Natural killer cell treated with Interleukin-12 subunit alpha and Interleukin-12 subunit beta and Interleukin-15 and Interleukin-18, amount 100 ng/mL, for 72 hours (primary cell): Measurements from ENCODE around the gene OTUB1. TPM values are rescaled to one million over a fixed set of nuclear protein-coding genes. Genes with fewer than 3 reads are reported as not detected.
A peak's percentile ranks its signal among the peaks of the same experiment; 100 is the strongest.
"Not testable (repeated sequence)": the region's sequence is repeated elsewhere in the genome, so short reads cannot be mapped to it uniquely, and the experiment has no call there.

Source experiments
- ATAC-seq, 2 donors: fragments of 150-1000 bp; cut with Tn5 transposase in 1 of 2; sonication (Bioruptor Pico), chemical (Tn5 transposase) in 1 of 2; 2 replicates each; pipeline ENCODE4 v1.10.0; 2021
- DNase-seq: peaks from one replicate; pipeline ENCODE4 v3.0.0; 2022; ENCODE audit warnings: low spot score
- H3K27ac Mint-ChIP-seq, 2 donors: 1 replicate in 1 of 2; 2 replicates in 1 of 2; pipeline ENCODE4 v1.8.0; 2022; ENCODE audit warnings: mixed read lengths in 2 of 2, mild to moderate bottlenecking in 1 of 2, moderate library complexity in 1 of 2
- H3K27me3 Mint-ChIP-seq, 2 donors: 1 replicate in 1 of 2; 2 replicates in 1 of 2; pipeline ENCODE4 v1.8.0; 2022; ENCODE audit warnings: mixed read lengths in 2 of 2
- H3K36me3 Mint-ChIP-seq: one replicate; pipeline ENCODE4 v1.8.0; 2022; ENCODE audit warnings: mixed read lengths
- H3K4me1 Mint-ChIP-seq, 2 donors: 1 replicate in 1 of 2; 2 replicates in 1 of 2; pipeline ENCODE4 v1.8.0; 2022; ENCODE audit warnings: low read depth in 2 of 2, mixed read lengths in 2 of 2, mild to moderate bottlenecking in 1 of 2
- H3K4me3 Mint-ChIP-seq: one replicate; pipeline ENCODE4 v1.8.0; 2022; ENCODE audit warnings: mixed read lengths
- H3K9me3 Mint-ChIP-seq: 2 replicates; pipeline ENCODE4 v1.8.0; 2022; ENCODE audit warnings: mixed read lengths
- total RNA-seq, 2 donors: library from RNA; stranded (reverse); gene quantifications; one replicate each; pipeline ENCODE4 v1.2.3, GENCODE V29; 2022

OTUB1 gene
- total RNA-seq, 2 donors from 2014 or later: 87.8 to 96.6 TPM

DNA sequence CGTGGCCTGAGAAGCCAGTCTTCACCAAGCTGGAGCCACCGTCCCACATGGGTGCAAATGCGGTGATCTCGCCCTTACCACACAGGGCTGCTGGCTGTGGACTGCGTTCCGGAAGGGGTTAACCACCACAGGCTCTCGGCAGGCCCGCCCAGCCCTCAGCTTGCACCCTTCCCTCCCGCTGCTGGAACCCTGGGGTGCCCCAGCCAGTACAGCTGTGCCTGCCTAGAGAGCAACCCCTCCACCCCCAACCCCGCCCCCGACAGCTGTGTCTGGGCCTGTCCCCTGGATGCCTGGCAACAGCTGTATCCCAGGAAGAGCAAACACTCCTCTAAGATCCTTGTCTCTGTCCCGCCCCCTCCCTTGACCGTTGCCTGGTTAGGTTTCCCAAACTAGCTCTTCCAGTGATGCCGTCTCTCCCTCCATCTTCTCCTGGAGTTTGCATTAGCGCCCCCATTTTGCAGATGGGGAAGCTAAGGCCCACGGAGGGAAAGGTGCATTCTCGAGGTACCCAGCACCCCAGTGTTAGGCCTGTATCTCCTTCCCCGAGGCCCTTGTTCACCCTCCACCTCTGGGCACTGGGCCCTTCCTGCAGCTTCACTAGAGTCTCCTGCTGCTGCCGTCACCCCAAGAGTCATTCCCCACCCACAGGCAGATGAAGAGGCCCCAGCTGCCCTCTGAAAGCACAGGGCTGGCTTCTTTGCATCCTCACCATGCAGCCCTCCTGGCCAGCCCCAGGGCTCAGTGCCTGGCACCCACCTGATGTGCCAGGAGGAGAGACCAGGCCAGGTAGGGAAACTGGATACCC lies 24.4 kb upstream of the OTUB1 start:
- Mint-ChIP-seq H3K4me3 (peak overlapping the region; percentile 39), H3K4me1 (peaks cover 15 to 17% of the 10 kb centered on the region in 2 donors), H3K27me3 (no peaks in the 10 kb centered on the region), H3K9me3 (no peaks in the 10 kb centered on the region), H3K36me3 (no peaks in the 10 kb centered on the region), H3K27ac (peak overlapping the region in 1 of 2 donors; percentile 68)
- DNase-seq (peak; percentile 76), ATAC-seq (peak; percentile 88 to 91)

DNA sequence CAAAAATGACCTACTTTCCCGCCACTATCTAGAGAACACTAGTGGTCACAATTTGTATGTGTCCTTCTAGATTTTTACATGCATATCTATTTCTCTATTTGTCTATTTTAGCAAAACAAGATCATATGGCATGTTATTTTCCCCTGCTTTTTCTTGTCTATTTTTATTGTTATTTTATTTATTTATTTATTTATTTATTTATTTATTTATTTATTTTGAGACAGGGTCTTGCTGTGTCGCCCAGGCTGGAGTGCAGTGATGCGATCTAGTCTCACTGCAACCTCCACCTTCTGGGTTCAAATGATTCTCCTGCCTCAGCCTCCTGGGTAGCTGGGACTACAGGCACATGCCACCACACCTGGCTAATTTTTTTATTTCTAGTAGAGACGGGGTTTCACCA lies 22.3 kb upstream of the OTUB1 start:
- not testable (repeated sequence) for H3K27ac Mint-ChIP-seq

DNA sequence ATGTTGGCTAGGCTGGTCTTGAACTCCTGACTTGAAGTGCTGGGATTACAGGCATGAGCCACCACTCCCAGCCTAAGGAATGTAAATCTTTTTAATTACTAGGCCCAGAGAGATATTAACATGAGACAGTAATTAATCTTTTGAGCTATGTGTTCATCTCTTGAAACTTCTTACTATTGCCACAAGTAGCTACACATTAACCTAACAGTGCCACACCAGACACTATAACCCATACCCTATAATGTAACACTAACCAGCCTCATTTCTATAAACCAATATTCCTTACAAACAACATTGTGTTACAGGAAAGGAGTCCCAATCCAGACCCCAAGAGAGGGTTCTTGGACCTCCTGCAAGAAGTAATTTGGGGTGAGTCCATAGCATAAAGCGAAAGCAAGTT lies 19.8 kb upstream of the OTUB1 start:
- H3K36me3 Mint-ChIP-seq: no peaks in the 10 kb centered on the region
- H3K27me3 Mint-ChIP-seq: peaks cover 0 to 3% of the 10 kb centered on the region in 2 donors
- no peak overlapping the region for H3K4me3 Mint-ChIP-seq
- H3K4me1 Mint-ChIP-seq: peaks cover 6 to 7% of the 10 kb centered on the region in 2 donors
- DNase-seq (no peak), ATAC-seq (no peak)
- no peak overlapping the region for H3K27ac Mint-ChIP-seq
- H3K9me3 Mint-ChIP-seq: no peaks in the 10 kb centered on the region

More for the DNA sequence above, 22.3 kb upstream of the OTUB1 start:
- H3K4me3 Mint-ChIP-seq, ATAC-seq, H3K9me3 Mint-ChIP-seq, H3K36me3 Mint-ChIP-seq, H3K27me3 Mint-ChIP-seq, DNase-seq: not testable (repeated sequence)
- peaks cover 15 to 17% of the 10 kb centered on the region in 2 donors for H3K4me1 Mint-ChIP-seq

DNA sequence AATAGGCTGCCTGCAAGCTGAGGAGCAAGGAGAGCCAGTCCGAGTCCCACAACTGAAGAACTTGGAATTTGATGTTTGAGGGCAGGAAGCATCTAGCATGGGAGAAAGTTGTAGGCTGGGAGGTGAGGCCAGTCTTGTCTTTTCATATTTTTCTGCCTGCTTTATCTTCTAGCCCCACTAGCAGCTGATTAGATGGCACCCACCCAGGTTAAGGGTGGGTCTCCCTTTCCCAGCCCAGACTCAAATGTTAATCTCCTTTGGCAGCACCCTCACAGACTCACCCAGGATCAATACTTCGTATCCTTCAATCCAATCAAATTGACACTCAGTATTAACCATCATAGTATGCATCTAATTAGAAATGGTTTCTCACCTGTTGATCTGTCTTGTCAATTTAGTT lies 16.8 kb upstream of the OTUB1 start:
- Mint-ChIP-seq H3K27me3 (peaks cover 0 to 3% of the 10 kb centered on the region in 2 donors), H3K9me3 (no peaks in the 10 kb centered on the region), H3K36me3 (no peaks in the 10 kb centered on the region), H3K4me3 (no peak overlapping the region), H3K27ac (no peak overlapping the region), H3K4me1 (peaks cover 6 to 8% of the 10 kb centered on the region in 2 donors)
- ATAC-seq (no peak), DNase-seq (no peak)

DNA sequence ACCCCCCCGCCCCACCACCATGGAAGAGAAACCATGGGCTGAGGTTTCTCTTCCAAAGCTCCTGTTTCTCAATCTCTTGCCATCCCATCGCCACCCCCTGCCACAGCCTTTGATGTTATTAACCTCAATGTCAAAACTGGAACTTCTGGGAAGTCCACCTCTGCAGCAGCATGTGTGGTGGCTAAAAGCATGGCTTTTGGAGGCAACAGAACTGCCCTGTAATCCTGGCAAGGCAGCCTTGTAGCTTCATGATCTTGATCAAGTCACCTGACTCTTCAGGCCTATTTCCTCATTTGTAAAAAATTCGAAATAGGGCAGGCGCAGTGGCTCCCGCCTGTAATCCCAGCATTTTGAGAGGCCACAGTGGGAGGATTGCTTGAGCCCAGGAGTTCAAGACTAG lies 15.3 kb upstream of the OTUB1 start:
- H3K4me1 Mint-ChIP-seq: peaks cover 9 to 11% of the 10 kb centered on the region in 2 donors
- H3K36me3 Mint-ChIP-seq: peaks cover 2% of the 10 kb centered on the region
- no peak overlapping the region for H3K4me3 Mint-ChIP-seq
- peaks cover 0 to 3% of the 10 kb centered on the region in 2 donors for H3K27me3 Mint-ChIP-seq
- no peak for DNase-seq
- H3K27ac Mint-ChIP-seq: no peak overlapping the region
- H3K9me3 Mint-ChIP-seq: no peaks in the 10 kb centered on the region
- ATAC-seq: no peak

DNA sequence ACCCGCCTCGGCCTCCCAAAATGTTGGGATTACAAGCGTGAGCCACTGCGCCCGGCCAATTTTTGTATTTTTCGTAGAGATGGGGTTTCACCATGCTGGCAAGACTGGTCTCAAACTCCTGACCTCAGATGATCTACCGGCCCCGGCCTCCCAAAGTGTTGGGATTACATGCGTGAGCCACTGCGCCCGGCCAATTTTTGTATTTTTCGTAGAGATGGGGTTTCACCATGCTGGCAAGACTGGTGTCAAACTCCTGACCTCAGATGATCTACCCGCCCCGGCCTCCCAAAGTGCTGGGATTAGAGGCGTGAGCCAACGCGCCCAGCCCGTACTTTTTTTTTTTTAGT lies 12.4 kb upstream of the OTUB1 start:
- not testable (repeated sequence) for H3K9me3 Mint-ChIP-seq, ATAC-seq, DNase-seq, H3K27me3 Mint-ChIP-seq, H3K36me3 Mint-ChIP-seq
- Mint-ChIP-seq H3K27ac (peak overlapping the region; percentile 95 to 99), H3K4me3 (peak overlapping the region; percentile 99), H3K4me1 (peaks cover 23% of the 10 kb centered on the region in 2 donors)

DNA sequence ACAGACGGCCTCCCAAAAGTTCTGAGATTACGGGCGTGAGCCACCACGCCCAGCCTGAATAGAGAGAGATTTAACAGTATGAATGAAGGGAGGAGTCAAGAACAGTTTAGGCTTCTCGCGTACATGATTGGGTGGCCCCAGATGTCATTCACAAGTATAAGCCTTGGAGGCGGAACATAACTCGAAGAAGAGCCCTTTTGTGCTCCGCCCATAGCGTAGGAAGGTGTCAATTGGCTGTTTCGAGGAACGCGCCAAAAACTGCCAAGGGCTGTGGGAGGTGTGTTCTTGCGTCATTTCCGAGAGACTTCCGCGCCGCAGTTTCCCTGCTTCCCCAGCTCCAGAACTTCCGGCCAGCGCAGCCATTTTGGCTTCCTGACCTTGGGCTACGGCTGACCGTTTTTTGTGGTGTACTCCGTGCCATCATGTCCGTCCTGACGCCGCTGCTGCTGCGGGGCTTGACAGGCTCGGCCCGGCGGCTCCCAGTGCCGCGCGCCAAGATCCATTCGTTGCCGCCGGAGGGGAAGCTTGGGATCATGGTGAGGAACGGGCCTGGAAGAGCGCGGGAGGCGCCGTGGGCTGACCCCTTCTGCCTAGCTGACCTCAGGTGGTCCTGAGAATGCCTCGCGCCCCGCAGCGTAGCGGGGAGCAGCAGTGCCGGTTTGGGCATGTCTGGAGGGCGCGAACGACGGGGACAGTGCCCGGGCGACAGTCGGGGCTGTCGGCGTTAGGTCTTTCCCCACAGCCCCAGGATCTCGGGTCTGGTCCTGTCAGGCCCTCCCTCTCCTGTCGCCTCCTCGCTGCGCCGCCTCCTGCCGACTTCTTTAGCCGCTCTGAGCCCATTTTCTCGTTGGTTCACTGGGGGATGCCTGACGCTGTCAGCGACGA lies 11.7 kb upstream of the OTUB1 start, which contains the start of gene COX8A:
Gene COX8A (plus strand): TSS at position 362 of the 885 bp plus-strand sequence. CDS start 61 bp downstream, at position 423.
- Mint-ChIP-seq H3K27ac (peak within 1 kb of the TSS; percentile 95 to 99), H3K36me3 (peaks cover 9% of the 10 kb centered on the region), H3K27me3 (no peaks in the 10 kb centered on the region), H3K4me1 (peaks cover 23% of the 10 kb centered on the region in 2 donors), H3K4me3 (peak within 1 kb of the TSS; percentile 99), H3K9me3 (no peaks in the 10 kb centered on the region)
- ATAC-seq: peak; percentile 99 to 100
- peak; percentile 98 for DNase-seq

DNA sequence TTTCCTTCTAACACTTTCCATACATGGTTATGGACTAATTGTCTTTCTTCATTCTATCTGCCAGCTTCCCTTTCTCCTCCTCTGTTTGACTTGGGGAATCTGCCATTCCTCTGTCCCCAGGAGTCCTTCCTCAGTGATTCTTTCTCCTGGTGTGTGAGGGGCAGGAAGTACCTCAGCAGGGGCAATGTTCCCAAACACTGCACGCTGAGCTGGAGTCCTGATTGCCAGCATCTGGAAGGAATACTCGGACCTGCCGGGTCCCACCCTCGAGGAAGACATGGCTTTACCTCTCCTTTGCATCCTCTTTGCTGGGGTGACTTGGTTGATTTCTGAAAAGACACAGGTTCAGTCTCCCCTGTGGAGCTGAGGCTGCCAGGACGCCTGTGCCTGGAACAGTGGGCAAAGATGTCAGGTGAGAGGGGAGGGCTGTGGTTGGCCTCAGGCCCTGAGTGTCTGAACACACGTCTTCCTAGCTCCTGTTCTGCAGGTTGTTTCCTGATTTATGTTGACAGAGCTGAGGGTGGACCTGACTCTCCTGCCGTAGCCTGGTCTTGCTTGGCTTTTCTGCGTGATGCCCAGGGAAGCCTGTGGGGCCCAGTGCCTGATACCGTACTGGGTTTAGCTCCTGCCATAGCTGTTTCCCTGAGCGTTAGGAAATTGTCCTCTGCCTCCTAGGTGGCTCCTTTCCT lies 7.5 kb upstream of the OTUB1 start:
- Mint-ChIP-seq H3K4me1 (peaks cover 17 to 22% of the 10 kb centered on the region in 2 donors), H3K36me3 (peaks cover 9% of the 10 kb centered on the region), H3K9me3 (no peaks in the 10 kb centered on the region), H3K4me3 (no peak overlapping the region), H3K27ac (peak overlapping the region in 1 of 2 donors; percentile 46), H3K27me3 (no peaks in the 10 kb centered on the region)
- ATAC-seq (no peak), DNase-seq (no peak)

DNA sequence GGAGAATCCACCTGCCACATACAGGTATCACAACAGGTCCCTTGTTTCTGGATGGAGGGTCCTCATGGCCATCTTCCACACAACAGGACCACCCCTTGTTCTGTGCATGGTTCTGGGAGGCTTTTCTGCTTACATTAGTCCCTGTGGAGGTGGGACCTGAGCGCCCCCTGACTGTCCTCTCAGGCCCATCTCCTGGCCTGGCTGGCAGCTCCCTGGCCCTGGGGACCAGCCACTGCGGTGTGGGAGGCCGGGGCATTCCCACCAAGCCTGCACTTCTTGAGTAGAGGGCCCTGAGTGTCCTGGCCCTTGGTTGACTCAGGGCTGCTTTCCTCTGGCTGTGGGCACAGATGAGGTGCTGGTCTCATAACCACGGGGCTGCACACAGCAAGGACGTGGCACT lies 6.8 kb upstream of the OTUB1 start:
- no peak overlapping the region for H3K4me3 Mint-ChIP-seq
- DNase-seq (no peak), ATAC-seq (no peak)
- H3K27ac Mint-ChIP-seq: no peak overlapping the region
- no peaks in the 10 kb centered on the region for H3K9me3 Mint-ChIP-seq
- peaks cover 9% of the 10 kb centered on the region for H3K36me3 Mint-ChIP-seq
- peaks cover 17 to 18% of the 10 kb centered on the region in 2 donors for H3K4me1 Mint-ChIP-seq
- H3K27me3 Mint-ChIP-seq: no peaks in the 10 kb centered on the region

DNA sequence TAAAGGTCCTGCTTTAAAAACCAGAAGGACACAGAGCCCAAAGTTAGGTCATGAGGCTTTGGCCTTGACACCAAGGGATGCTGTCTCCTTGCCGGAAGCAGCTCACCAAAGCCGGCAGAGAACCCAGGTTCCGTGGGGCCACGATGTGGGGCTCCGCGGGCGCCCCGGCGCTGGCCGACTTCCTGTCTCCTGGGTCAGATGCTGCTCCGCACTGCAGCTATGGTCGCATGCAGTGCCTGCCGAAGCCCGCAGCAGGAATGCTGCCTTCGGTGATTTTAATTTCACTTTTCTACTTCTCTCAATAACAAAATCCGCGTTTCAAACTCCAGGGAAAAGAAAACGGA lies 454 bp upstream of the OTUB1 start:
- peak overlapping the region; percentile 96 to 99 for H3K27ac Mint-ChIP-seq
- H3K9me3 Mint-ChIP-seq: no peaks in the 10 kb centered on the region
- H3K4me3 Mint-ChIP-seq: peak overlapping the region; percentile 97
- peaks cover 12 to 24% of the 10 kb centered on the region in 2 donors for H3K4me1 Mint-ChIP-seq
- ATAC-seq (peak; percentile 84 to 89), DNase-seq (peak; percentile 69)
- H3K27me3 Mint-ChIP-seq: no peaks in the 10 kb centered on the region
- H3K36me3 Mint-ChIP-seq: no peaks in the 10 kb centered on the region

DNA sequence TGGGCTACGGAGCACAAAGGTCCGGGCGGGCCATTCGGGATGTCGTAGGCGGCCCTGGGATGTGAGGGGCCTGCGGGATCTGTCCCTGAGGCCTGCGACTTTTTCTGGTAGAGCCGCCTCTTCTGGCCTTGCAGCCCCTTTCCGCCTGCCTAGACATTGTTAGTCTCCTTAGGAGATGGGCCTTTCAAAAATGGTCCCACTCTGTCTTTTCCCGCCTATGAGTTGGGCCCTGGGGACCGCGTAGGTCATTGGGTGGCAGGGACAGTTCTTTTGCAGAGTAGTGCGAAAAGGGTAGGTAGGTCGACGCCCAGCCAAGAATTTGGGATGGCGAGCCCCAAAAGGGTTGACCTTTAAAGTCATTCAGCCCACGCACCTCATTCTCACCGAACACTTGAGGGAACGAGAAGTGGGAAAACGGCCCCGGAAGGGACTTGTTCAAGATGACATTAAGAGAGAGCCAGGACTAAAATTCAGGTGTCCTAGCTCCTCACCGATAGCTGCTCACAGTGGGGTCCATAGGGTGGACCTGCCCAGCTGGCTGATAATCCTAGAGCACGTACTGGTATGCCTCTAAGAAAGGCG lies 785 bp downstream of the OTUB1 start:
- H3K4me3 Mint-ChIP-seq: peak overlapping the region; percentile 68
- ATAC-seq: no peak
- no peaks in the 10 kb centered on the region for H3K9me3 Mint-ChIP-seq
- no peak overlapping the region for H3K27ac Mint-ChIP-seq
- H3K27me3 Mint-ChIP-seq: no peaks in the 10 kb centered on the region
- no peak for DNase-seq
- peaks cover 5% of the 10 kb centered on the region for H3K36me3 Mint-ChIP-seq
- peaks cover 12 to 28% of the 10 kb centered on the region in 2 donors for H3K4me1 Mint-ChIP-seq

DNA sequence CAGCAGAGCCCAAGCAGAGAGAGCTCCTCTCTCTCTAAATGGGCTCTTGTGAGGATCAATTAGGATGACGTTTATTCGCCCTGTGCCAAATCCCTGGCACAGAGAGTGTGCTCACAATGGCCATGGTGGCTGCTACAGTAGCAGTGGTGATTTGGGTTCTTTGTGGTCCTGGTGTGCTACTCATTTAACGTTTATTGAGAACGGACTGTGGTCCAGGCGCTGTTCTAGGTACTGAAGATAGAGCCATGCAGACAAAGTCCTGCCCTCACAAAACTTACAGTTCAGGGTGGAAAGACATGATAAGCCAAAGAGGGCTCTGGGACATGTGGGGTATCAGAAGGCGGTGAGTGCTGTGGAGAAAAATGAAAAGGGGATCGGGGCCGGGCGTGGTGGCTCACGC lies 5.3 kb downstream of the OTUB1 start:
- H3K4me1 Mint-ChIP-seq: peaks cover 5 to 24% of the 10 kb centered on the region in 2 donors
- DNase-seq: no peak
- no peak overlapping the region for H3K27ac Mint-ChIP-seq
- H3K9me3 Mint-ChIP-seq: no peaks in the 10 kb centered on the region
- no peaks in the 10 kb centered on the region for H3K27me3 Mint-ChIP-seq
- no peak for ATAC-seq
- no peak overlapping the region for H3K4me3 Mint-ChIP-seq
- H3K36me3 Mint-ChIP-seq: peaks cover 5% of the 10 kb centered on the region

DNA sequence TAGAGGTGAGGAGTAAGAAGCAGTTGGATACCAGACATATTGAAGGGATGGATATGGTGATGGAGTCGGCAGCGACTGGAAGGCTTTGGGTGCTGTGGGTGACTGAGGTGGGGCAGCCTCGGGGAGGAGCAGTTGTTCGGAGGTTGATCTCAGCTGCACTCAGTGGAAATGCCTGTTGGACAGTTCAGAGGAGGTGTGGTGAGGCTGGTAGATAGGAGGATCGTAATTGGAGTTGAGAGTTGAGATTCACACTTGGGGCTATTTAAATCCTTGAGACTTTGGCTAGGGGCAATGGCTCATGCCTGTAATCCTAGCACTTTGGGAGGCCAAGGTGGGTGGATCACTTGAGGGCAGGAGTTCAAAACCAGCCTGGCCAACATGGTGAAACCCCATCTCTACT lies 6.9 kb downstream of the OTUB1 start:
- H3K4me3 Mint-ChIP-seq: no peak overlapping the region
- no peak for ATAC-seq
- no peaks in the 10 kb centered on the region for H3K9me3 Mint-ChIP-seq
- no peaks in the 10 kb centered on the region for H3K27me3 Mint-ChIP-seq
- no peak overlapping the region for H3K27ac Mint-ChIP-seq
- H3K4me1 Mint-ChIP-seq: peaks cover 5 to 17% of the 10 kb centered on the region in 2 donors
- no peak for DNase-seq
- H3K36me3 Mint-ChIP-seq: peaks cover 11% of the 10 kb centered on the region
